HG02973 (cell line): ENCODE data around the gene FAM174C.

Experiments used
- ATAC-seq: cut with Tn5 transposase; IDR thresholded peaks from one replicate; pipeline ENCODE4 v1.9.1; 2021; ENCODE audit warnings: moderate library complexity; ENCODE audit not compliant: unreplicated experiment

FAM174C gene

GRCh38 chr19:1271528-1272422, 3.6 kb upstream of the FAM174C start:
- ATAC-seq, result no peak

GRCh38 chr19:1272423-1273262, 2.7 kb upstream of the FAM174C start:
- ATAC-seq, result no peak

- no peak for ATAC-seq
These were observed 1.9 kb upstream of the FAM174C start for GRCh38 chr19:1273263-1274041.

- no peak for ATAC-seq
These were observed 1.1 kb upstream of the FAM174C start for GRCh38 chr19:1274081-1274851.

GRCh38 chr19:1274852-1275259, 474 bp upstream of the FAM174C start:
- no peak for ATAC-seq

- no peak for ATAC-seq
These were observed 772 bp downstream of the FAM174C start for GRCh38 chr19:1275976-1276627.

GRCh38 chr19:1276628-1277022, 1.3 kb downstream of the FAM174C start:
- no peak for ATAC-seq

- ATAC-seq, result no peak
These were observed 1.7 kb downstream of the FAM174C start for GRCh38 chr19:1277061-1277460.

- ATAC-seq, result no peak
These were observed 2.7 kb downstream of the FAM174C start for GRCh38 chr19:1278074-1278473.

- ATAC-seq, result no peak
These were observed 3.7 kb downstream of the FAM174C start for GRCh38 chr19:1278713-1279660.

GRCh38 chr19:1279782-1280341, 4.5 kb downstream of the FAM174C start:
- ATAC-seq, result no peak

GRCh38 chr19:1280636-1281568, 5.6 kb downstream of the FAM174C start:
- no peak for ATAC-seq

GRCh38 chr19:1281569-1282287, 6.4 kb downstream of the FAM174C start:
- no peak for ATAC-seq

- ATAC-seq, result no peak
These were observed 7.4 kb downstream of the FAM174C start for GRCh38 chr19:1282588-1283206.

GRCh38 chr19:1283207-1283916, 8.0 kb downstream of the FAM174C start:
- ATAC-seq, result no peak

GRCh38 chr19:1283917-1284292, 8.6 kb downstream of the FAM174C start:
- no peak for ATAC-seq
